Uterus (tissue), 2 donors: Measurements from ENCODE around the gene FBXO48.

ENCODE experiments used
- CTCF ChIP-seq, 4 experiments: fragments of 200-600 bp in 2 of 4; fragments of 450-650 bp in 2 of 4; sonication (generic) in 2 of 4; IDR thresholded peaks; one replicate each; pipeline ENCODE4 v1.5.1; 2016 to 2019; ENCODE audit warnings: antibody characterized with exemption in 4 of 4, mild to moderate bottlenecking in 2 of 4, moderate library complexity in 1 of 4
- POLR2A ChIP-seq, 2 donors: fragments of 450-650 bp; IDR thresholded peaks; one replicate each; pipeline ENCODE4 v1.6.1; 2016; ENCODE audit warnings: antibody characterized with exemption in 2 of 2, mild to moderate bottlenecking in 1 of 2, moderate library complexity in 1 of 2

DNA sequence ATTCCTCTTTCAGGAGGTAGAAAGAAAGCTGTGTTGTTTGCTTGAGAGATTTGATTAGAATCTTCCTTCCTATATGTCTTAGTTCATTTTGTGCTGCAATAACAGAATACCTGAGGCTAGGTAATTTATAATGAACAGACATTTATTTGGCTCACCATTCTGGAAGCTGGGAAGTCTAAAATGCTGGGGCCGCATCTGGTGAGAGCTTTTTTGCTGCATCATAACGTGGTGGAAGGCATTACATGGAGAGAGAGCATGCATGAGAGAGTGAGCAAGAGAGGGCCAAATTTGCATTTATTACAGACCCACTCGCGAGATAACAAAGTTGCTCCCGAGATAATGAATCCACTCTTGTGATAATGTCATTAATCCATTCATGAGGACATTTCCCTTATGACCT lies 34.7 kb upstream of the FBXO48 start:
- TF ChIP-seq CTCF (IDR thresholded peaks at IDR 0.05) = no peak
- TF ChIP-seq POLR2A (IDR thresholded peaks at IDR 0.05) = no peak
